Astrocyte (in vitro differentiated cells and primary cell): ENCODE measurements around the gene L1CAM. TPM values are rescaled to one million over a fixed set of nuclear protein-coding genes. Genes with fewer than 3 reads are reported as not detected.

Experiments
- DNase-seq: peaks from one replicate; pipeline ENCODE4 v3.0.0-alpha.2; 2010; ENCODE audit warnings: low read depth
- FAIRE-seq: peaks from 2 replicates; lab custom pipeline; 2011; peaks lifted over from hg19 to GRCh38; lab: Jason Lieb, UNC
- H2AFZ ChIP-seq: 2 replicates; pipeline ENCODE4 v1.6.0; 2012; ENCODE audit warnings: low read depth, low read length, inconsistent platforms
- H3K27ac ChIP-seq: 2 replicates; pipeline ENCODE4 v1.5.1; 2011; ENCODE audit warnings: low read depth, low read length, inconsistent platforms
- H3K27me3 ChIP-seq: 2 replicates; pipeline ENCODE4 v1.6.0; 2011; ENCODE audit warnings: low read length, inconsistent platforms; ENCODE audit not compliant: insufficient read depth
- H3K36me3 ChIP-seq: 2 replicates; pipeline ENCODE4 v1.5.1; 2011; ENCODE audit warnings: low read length, inconsistent platforms; ENCODE audit not compliant: insufficient read depth
- H3K4me1 ChIP-seq: 2 replicates; pipeline ENCODE4 v1.5.1; 2011; ENCODE audit warnings: low read length, inconsistent platforms; ENCODE audit not compliant: insufficient read depth
- H3K4me2 ChIP-seq: 2 replicates; pipeline ENCODE4 v1.6.0; 2012; ENCODE audit warnings: low read length, inconsistent platforms
- H3K4me3 ChIP-seq: 2 replicates; pipeline ENCODE4 v1.5.1; 2011; ENCODE audit warnings: low read depth, mild to moderate bottlenecking, low read length, inconsistent platforms; ENCODE audit not compliant: insufficient read depth
- H3K79me2 ChIP-seq: 2 replicates; pipeline ENCODE4 v1.6.0; 2012; ENCODE audit warnings: mild to moderate bottlenecking, low read length, inconsistent platforms; ENCODE audit not compliant: insufficient read depth
- H3K9ac ChIP-seq: 2 replicates; pipeline ENCODE4 v1.6.0; 2012; ENCODE audit warnings: mild to moderate bottlenecking, low read length, inconsistent platforms
- H3K9me3 ChIP-seq: 2 replicates; pipeline ENCODE4 v1.5.1; 2012; ENCODE audit warnings: low read depth, mild to moderate bottlenecking, low read length, inconsistent platforms; ENCODE audit not compliant: insufficient read depth
- H4K20me1 ChIP-seq: 2 replicates; pipeline ENCODE4 v1.6.0; 2012; ENCODE audit warnings: low read length, inconsistent platforms; ENCODE audit not compliant: insufficient read depth
- H3K27ac Mint-ChIP-seq: one replicate; pipeline ENCODE4 v1.8.0; 2021; ENCODE audit warnings: mild to moderate bottlenecking, mixed read lengths; ENCODE audit not compliant: unreplicated experiment
- H3K27me3 Mint-ChIP-seq: one replicate; pipeline ENCODE4 v1.8.0; 2021; ENCODE audit warnings: low read depth, mixed read lengths; ENCODE audit not compliant: unreplicated experiment
- H3K36me3 Mint-ChIP-seq: one replicate; pipeline ENCODE4 v1.8.0; 2021; ENCODE audit warnings: low read depth, mixed read lengths; ENCODE audit not compliant: unreplicated experiment
- H3K4me1 Mint-ChIP-seq: one replicate; pipeline ENCODE4 v1.8.0; 2021; ENCODE audit warnings: low read depth, mixed read lengths; ENCODE audit not compliant: unreplicated experiment
- H3K4me3 Mint-ChIP-seq: one replicate; pipeline ENCODE4 v1.8.0; 2021; ENCODE audit warnings: mild to moderate bottlenecking, moderate library complexity, mixed read lengths; ENCODE audit not compliant: unreplicated experiment
- H3K9me3 Mint-ChIP-seq: one replicate; pipeline ENCODE4 v1.8.0; 2021; ENCODE audit warnings: mild to moderate bottlenecking, mixed read lengths; ENCODE audit not compliant: unreplicated experiment
- EZH2 ChIP-seq: IDR thresholded peaks from 2 replicates; pipeline ENCODE4 v1.6.1; 2012; ENCODE audit warnings: mild to moderate bottlenecking, low read length, inconsistent platforms; ENCODE audit not compliant: insufficient read depth
- total RNA-seq: library from RNA; stranded (reverse); gene quantifications from 2 replicates; pipeline ENCODE4 v1.2.1, GENCODE V29; 2021
- TF ChIP-seq, protein P1 (sequence below): IDR thresholded peaks from 2 replicates; pipeline ENCODE4 v1.5.1; 2011; ENCODE audit warnings: low read depth, mild to moderate bottlenecking, inconsistent platforms, low read length, moderate library complexity; ENCODE audit not compliant: insufficient read depth

The L1CAM gene
- total RNA-seq, 1 donor from 2014 or later: 347 TPM

DNA sequence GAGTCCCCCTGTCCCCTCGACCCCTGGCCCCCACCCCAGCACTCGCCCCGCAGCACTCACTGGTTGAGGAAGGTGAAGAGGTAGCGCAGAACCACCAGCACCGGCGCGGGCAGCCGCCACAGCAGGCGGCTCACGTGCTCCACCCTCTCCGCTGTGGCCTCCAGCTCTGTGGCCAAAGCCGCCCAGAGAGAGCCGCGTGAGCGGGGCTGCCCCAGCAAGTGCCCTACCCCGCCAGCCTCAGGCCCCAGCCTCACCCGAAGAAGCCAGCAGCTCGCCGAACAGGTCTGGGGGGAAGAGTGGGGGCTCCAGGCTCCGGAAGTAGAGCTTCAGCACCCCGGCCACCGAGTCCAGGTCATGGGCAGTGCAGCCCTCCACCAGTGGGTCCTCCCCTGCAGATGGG, 24.5 kb upstream of the L1CAM start:
- no peaks in the 10 kb centered on the region for H3K9me3 Mint-ChIP-seq
- H2AFZ ChIP-seq: no peak overlapping the region

DNA sequence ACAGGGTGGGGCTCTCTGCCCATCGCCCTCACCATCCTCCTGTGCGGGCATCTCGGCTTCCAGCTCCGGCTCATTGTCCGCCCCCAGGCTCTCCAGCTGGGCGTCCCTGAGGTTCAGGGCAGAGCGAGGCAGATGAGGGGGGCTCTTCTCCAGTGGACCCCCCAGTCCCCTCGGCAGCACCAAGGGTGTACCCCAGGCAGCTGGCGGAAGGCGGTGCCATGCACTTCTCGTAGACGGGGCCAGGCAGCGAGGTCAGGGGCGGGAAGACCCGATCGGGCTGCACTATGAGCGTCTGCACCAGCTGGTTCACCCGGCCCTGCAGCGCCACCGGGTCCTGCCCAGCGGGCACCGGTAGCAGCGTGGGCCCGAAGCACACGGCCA, 24.0 kb upstream of the L1CAM start:
- Histone ChIP-seq H3K4me1 (no peaks in the 10 kb centered on the region), H2AFZ (no peak overlapping the region), H3K79me2 (no peaks in the 10 kb centered on the region), H3K4me2 (no peak overlapping the region), H3K27me3 (no peaks in the 10 kb centered on the region), H3K27ac (no peak overlapping the region), H3K9me3 (no peaks in the 10 kb centered on the region), H3K4me3 (no peak overlapping the region), H3K36me3 (no peaks in the 10 kb centered on the region), H4K20me1 (no peaks in the 10 kb centered on the region), H3K9ac (no peak overlapping the region)
- H3K27me3 Mint-ChIP-seq: no peaks in the 10 kb centered on the region
- H3K36me3 Mint-ChIP-seq: no peaks in the 10 kb centered on the region
- DNase-seq: no peak
- TF ChIP-seq, protein P1, sequence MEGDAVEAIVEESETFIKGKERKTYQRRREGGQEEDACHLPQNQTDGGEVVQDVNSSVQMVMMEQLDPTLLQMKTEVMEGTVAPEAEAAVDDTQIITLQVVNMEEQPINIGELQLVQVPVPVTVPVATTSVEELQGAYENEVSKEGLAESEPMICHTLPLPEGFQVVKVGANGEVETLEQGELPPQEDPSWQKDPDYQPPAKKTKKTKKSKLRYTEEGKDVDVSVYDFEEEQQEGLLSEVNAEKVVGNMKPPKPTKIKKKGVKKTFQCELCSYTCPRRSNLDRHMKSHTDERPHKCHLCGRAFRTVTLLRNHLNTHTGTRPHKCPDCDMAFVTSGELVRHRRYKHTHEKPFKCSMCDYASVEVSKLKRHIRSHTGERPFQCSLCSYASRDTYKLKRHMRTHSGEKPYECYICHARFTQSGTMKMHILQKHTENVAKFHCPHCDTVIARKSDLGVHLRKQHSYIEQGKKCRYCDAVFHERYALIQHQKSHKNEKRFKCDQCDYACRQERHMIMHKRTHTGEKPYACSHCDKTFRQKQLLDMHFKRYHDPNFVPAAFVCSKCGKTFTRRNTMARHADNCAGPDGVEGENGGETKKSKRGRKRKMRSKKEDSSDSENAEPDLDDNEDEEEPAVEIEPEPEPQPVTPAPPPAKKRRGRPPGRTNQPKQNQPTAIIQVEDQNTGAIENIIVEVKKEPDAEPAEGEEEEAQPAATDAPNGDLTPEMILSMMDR: no peak
- TF ChIP-seq EZH2: no peak
- H3K9me3 Mint-ChIP-seq: no peaks in the 10 kb centered on the region
- H3K27ac Mint-ChIP-seq: no peak overlapping the region
- FAIRE-seq: no peak
- no peak overlapping the region for H3K4me3 Mint-ChIP-seq
- no peaks in the 10 kb centered on the region for H3K4me1 Mint-ChIP-seq

More for the DNA sequence above, 24.5 kb upstream of the L1CAM start:
- Mint-ChIP-seq H3K27ac (no peak overlapping the region), H3K36me3 (no peaks in the 10 kb centered on the region), H3K4me1 (no peaks in the 10 kb centered on the region), H3K4me3 (no peak overlapping the region), H3K27me3 (no peaks in the 10 kb centered on the region)
- H3K4me1 ChIP-seq: no peaks in the 10 kb centered on the region
- H3K36me3 ChIP-seq: no peaks in the 10 kb centered on the region
- H3K4me2 ChIP-seq: no peak overlapping the region
- no peaks in the 10 kb centered on the region for H3K79me2 ChIP-seq
- DNase-seq: no peak
- H3K27ac ChIP-seq: no peak overlapping the region
- H3K9me3 ChIP-seq: no peaks in the 10 kb centered on the region
- H3K9ac ChIP-seq: no peak overlapping the region
- H3K4me3 ChIP-seq: no peak overlapping the region
- H3K27me3 ChIP-seq: no peaks in the 10 kb centered on the region
- TF ChIP-seq EZH2: no peak
- TF ChIP-seq, protein P1: no peak
- FAIRE-seq: no peak
- H4K20me1 ChIP-seq: no peaks in the 10 kb centered on the region

DNA sequence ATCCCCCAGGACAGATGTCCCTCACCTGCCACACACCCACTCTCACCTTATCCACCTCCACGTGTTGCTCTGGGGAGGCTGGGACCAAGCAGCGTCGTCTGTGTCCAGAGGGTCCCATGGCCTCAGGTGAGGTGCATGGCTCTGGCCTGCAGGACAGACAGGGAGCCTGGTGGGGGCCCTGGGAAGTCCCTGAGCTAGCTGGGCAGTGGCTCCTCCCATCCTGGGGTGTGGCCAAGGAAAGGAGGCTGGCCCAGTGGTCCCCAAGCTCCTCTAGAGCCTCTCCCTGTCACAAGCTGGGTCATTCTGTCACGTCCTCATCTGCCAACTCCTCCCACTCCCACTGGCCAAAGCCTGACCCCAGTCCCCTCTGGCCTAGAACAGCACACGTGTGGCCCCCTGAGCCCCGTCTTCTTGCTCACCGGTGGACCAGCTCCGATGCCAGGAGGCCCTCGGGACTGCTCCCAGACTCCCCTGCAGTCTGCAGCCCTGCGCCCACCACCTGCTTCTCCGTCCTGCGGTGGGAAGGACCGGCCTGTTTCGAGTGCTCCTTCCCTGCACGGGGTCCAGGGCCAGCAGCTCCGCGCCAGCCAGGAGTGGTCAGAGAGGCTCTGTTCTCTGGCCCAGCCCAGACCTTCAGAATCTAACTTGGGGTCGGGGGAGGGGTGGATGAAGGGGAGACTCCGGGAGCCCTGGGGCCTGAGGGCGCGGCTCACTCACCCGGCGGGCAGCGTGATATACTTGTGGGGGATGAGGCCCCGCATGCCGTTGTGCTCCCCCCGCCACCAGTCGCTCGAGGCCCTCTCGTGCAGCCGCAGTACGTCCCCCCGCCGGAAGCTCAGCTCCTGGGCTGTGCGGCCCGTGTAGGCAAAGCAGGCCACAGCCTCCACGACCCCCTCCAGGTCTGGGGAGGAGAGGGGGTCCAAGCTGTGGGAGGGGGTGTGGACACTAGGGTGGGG, 23.3 kb upstream of the L1CAM start:
- H4K20me1 ChIP-seq: no peaks in the 10 kb centered on the region
- DNase-seq (no peak), FAIRE-seq (no peak)
- no peaks in the 10 kb centered on the region for H3K4me1 Mint-ChIP-seq
- no peaks in the 10 kb centered on the region for H3K9me3 Mint-ChIP-seq
- H3K9ac ChIP-seq: no peak overlapping the region
- no peaks in the 10 kb centered on the region for H3K27me3 ChIP-seq
- H3K27ac ChIP-seq: no peak overlapping the region
- H3K36me3 ChIP-seq: no peaks in the 10 kb centered on the region
- H3K4me1 ChIP-seq: no peaks in the 10 kb centered on the region
- no peak overlapping the region for H3K4me3 ChIP-seq
- no peak for TF ChIP-seq EZH2
- TF ChIP-seq, protein P1: no peak
- no peak overlapping the region for H3K27ac Mint-ChIP-seq
- no peaks in the 10 kb centered on the region for H3K79me2 ChIP-seq
- no peaks in the 10 kb centered on the region for H3K9me3 ChIP-seq
- no peaks in the 10 kb centered on the region for H3K36me3 Mint-ChIP-seq
- H3K4me3 Mint-ChIP-seq: no peak overlapping the region
- H3K4me2 ChIP-seq: no peak overlapping the region
- H2AFZ ChIP-seq: no peak overlapping the region
- no peaks in the 10 kb centered on the region for H3K27me3 Mint-ChIP-seq
